Measurements from ENCODE around the gene JMJD6. TPM values are rescaled to one million over a fixed set of nuclear protein-coding genes. Genes with fewer than 3 reads are reported as not detected.

Gene JMJD6
- total RNA-seq, 1 donor from 2014 or later, result 65.2 TPM

DNA sequence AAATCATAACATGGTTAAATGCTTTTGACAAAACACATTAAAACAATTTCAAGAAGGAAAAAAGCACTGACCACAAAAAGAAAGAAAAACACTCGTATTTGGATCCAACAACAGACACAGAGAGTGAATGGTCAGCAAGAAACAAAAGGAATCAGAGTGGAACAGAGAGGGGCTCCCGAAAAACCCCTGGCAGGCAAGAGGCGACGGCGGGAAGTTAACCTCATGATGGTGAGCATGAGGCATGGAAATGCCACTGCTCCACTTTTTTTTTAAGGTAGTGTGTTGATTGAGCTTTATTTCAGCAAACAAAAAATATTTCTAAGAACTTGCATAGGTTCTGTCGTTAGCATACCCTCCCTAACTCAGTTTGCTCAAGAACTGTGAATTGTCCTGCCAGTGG is 50.8 kb downstream of the JMJD6 start:
- TF ChIP-seq, protein P1, sequence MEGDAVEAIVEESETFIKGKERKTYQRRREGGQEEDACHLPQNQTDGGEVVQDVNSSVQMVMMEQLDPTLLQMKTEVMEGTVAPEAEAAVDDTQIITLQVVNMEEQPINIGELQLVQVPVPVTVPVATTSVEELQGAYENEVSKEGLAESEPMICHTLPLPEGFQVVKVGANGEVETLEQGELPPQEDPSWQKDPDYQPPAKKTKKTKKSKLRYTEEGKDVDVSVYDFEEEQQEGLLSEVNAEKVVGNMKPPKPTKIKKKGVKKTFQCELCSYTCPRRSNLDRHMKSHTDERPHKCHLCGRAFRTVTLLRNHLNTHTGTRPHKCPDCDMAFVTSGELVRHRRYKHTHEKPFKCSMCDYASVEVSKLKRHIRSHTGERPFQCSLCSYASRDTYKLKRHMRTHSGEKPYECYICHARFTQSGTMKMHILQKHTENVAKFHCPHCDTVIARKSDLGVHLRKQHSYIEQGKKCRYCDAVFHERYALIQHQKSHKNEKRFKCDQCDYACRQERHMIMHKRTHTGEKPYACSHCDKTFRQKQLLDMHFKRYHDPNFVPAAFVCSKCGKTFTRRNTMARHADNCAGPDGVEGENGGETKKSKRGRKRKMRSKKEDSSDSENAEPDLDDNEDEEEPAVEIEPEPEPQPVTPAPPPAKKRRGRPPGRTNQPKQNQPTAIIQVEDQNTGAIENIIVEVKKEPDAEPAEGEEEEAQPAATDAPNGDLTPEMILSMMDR (IDR thresholded peaks at IDR 0.05; ENCODE audit: borderline replicate concordance), result no peak
- H3K4me3 ChIP-seq, result no peak overlapping the region
- H3K36me3 ChIP-seq, result peaks cover 30% of the 10 kb centered on the region
- H3K27me3 ChIP-seq (ENCODE audit: low read depth), result no peaks in the 10 kb centered on the region
- DNase-seq, result no peak
- H3K9me3 ChIP-seq (replicated peaks), result no peaks in the 10 kb centered on the region
- no peak overlapping the region for H3K27ac ChIP-seq (replicated peaks)
- H3K4me1 ChIP-seq, result peaks cover 19% of the 10 kb centered on the region
- intact Hi-C loops (cut with micrococcal nuclease), result loop anchor here (10.0 kb wide), 2 partner anchors 49 to 151 kb away; partner anchors contain the start of genes JMJD6 and METTL23

DNA sequence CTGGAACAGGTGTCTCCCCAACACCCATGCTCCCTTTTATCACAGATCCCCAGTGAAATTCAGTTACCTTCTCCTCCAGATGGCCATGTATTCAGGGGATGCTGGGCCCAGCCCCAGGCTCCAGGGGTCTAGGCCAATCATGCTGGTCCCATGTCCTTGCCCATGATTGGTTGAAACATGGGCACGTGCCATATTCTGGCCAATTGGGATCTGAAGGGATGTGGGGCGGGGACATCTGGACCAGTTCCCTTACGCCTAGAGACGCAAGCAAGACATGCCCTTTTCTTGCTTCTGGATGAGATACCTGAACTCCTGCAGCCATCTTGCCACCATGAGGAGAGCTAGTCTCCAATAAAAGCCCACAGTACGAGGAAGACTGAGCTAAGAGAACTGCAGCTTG is 51.8 kb downstream of the JMJD6 start:
- Histone ChIP-seq H3K4me1 (peaks cover 26% of the 10 kb centered on the region), H3K27ac (replicated peaks) (no peak overlapping the region), H3K27me3 (ENCODE audit: low read depth) (no peaks in the 10 kb centered on the region), H3K4me3 (no peak overlapping the region), H3K36me3 (peaks cover 24% of the 10 kb centered on the region), H3K9me3 (replicated peaks) (no peaks in the 10 kb centered on the region)
- TF ChIP-seq, protein P1 (IDR thresholded peaks at IDR 0.05; ENCODE audit: borderline replicate concordance), result no peak
- DNase-seq, result no peak
- intact Hi-C loops (cut with micrococcal nuclease), result loop anchor here (10.0 kb wide), 2 partner anchors 50 to 150 kb away; partner anchors contain the start of genes JMJD6 and METTL23

GRCh38 chr17:76673729-76674128 is 52.7 kb downstream of the JMJD6 start:
- no peaks in the 10 kb centered on the region for H3K9me3 ChIP-seq (replicated peaks)
- H3K36me3 ChIP-seq, result peaks cover 24% of the 10 kb centered on the region
- TF ChIP-seq, protein P1 (IDR thresholded peaks at IDR 0.05; ENCODE audit: borderline replicate concordance), result no peak
- H3K4me3 ChIP-seq, result no peak overlapping the region
- no peaks in the 10 kb centered on the region for H3K27me3 ChIP-seq (ENCODE audit: low read depth)
- intact Hi-C loops (cut with micrococcal nuclease), result loop anchor here (10.0 kb wide), 2 partner anchors 51 to 149 kb away; partner anchors contain the start of genes JMJD6 and METTL23
- H3K27ac ChIP-seq (replicated peaks), result peak overlapping the region; percentile 93
- H3K4me1 ChIP-seq, result peaks cover 26% of the 10 kb centered on the region
- no peak for DNase-seq

DNA sequence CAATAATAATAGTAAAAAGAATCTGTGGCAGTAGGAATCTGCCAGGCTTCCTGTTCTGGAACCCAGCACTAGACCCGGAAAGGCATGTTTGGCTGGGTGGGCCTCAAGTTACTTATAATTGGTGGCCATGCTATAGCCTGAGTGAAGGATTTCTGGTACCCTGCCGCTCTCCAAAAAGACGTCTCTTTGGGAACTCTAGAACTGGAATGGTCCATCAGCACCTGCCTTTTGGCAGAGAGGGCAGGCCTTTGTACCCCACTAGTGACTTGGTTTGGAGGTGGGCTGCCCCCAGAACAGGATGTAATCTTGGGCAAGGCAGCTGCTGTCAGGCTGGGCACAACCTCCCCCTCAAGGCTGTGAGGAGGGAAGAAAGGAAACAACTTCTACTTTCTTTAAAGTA is 53.5 kb downstream of the JMJD6 start:
- TF ChIP-seq, protein P1 (IDR thresholded peaks at IDR 0.05; ENCODE audit: borderline replicate concordance), result no peak
- intact Hi-C loops (cut with micrococcal nuclease), result loop anchor here (10.0 kb wide), 2 partner anchors 52 to 148 kb away; partner anchors contain the start of genes JMJD6 and METTL23
- Histone ChIP-seq H3K4me1 (peaks cover 26% of the 10 kb centered on the region), H3K9me3 (replicated peaks) (no peaks in the 10 kb centered on the region), H3K27me3 (ENCODE audit: low read depth) (no peaks in the 10 kb centered on the region), H3K36me3 (peaks cover 24% of the 10 kb centered on the region), H3K27ac (replicated peaks) (peak overlapping the region; percentile 93), H3K4me3 (no peak overlapping the region)
- no peak for DNase-seq

DNA sequence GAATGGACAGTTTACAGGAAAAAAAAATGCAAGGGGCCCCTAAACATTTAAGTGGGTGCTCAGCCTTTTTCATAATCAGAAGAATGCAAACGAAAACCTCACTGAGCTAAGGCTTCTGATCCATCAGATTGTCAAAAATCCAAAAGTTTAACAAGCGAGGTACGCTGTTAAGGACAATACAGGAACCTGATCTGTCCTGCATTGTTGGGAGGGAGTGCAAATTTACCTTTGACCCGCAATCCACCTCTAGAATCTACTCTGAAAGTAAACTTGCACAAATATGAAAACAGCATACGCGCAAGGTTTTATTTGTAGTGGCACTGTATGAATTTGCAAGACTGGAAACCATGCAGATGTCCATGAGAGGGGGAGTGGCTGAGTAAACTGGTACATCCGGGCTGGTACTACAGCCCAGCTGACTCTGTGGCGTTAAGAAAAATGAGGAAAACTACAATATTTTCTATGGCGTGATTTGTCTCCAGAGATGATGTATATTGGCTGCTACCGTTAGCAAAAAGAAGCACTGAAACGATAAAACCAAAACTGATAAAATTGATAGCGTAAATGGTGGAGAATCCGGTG is 54.0 kb downstream of the JMJD6 start:
- DNase-seq, result no peak
- no peaks in the 10 kb centered on the region for H3K9me3 ChIP-seq (replicated peaks)
- H3K27ac ChIP-seq (replicated peaks), result peak overlapping the region; percentile 93
- peaks cover 26% of the 10 kb centered on the region for H3K4me1 ChIP-seq
- intact Hi-C loops (cut with micrococcal nuclease), result loop anchor here (10.0 kb wide), 2 partner anchors 52 to 148 kb away; partner anchors contain the start of genes JMJD6 and METTL23
- H3K4me3 ChIP-seq, result peak overlapping the region; percentile 75
- peaks cover 21% of the 10 kb centered on the region for H3K36me3 ChIP-seq
- TF ChIP-seq, protein P1 (IDR thresholded peaks at IDR 0.05; ENCODE audit: borderline replicate concordance), result no peak
- no peaks in the 10 kb centered on the region for H3K27me3 ChIP-seq (ENCODE audit: low read depth)

All from left ventricle myocardium inferior (tissue), 1 donor.